ENCODE results near the gene BICRAL. TPM values are rescaled to one million over a fixed set of nuclear protein-coding genes. Genes with fewer than 3 reads are reported as not detected.

Gene BICRAL
- total and polyA plus RNA-seq, 2 of the 4 experiments (the other 2 are of a cell fraction), result 4.0 to 6.1 TPM

DNA sequence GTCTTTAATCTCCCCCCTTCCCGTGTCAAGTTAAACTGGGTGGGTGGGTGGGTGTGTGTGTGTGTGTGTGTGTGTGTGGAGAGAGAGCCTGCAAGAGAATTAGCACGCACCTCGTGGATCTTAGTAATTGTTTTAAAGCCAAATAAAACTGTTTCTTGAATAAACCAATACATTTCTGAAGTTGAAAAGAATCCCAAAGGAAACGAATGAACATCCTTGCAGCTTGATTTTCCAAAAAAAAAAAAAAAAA, 381 bp upstream of the BICRAL start:
- peak; percentile 30 for DNase-seq
- peak overlapping the region in 1 of 2 experiments; percentile 48; a peak in 1 of 4 replicates for H4K8ac ChIP-seq (ENCODE audit: low read depth in 2 of 2, low read length in 2 of 2)
- intact Hi-C loops (cut with micrococcal nuclease) (no loop called here), in situ Hi-C loops (cut with MboI; ENCODE audit: low sequenced_read_pairs) (no loop called here), dilution Hi-C loops (cut with HindIII; ENCODE audit: low sequenced_read_pairs, unreplicated experiment) (no loop called here)
- H3K9ac ChIP-seq (ENCODE audit: low read depth, low read length), result peak overlapping the region; percentile 75
- POLR2A ChIA-PET (ENCODE audit: unreplicated experiment), result interaction anchor here (0.9 kb wide), 2 partner anchors 10 to 12 kb away, joined by 3 to 9 read pairs; no protein-coding TSS in a partner anchor
- H2BK5ac ChIP-seq (ENCODE audit: low read depth, low read length, poor library complexity, severe bottlenecking), result peak overlapping the region; percentile 66
- H4K5ac ChIP-seq (ENCODE audit: low read depth, low read length), result no peak overlapping the region
- no peak overlapping the region for H2AK9ac ChIP-seq (replicated peaks; ENCODE audit: low read depth, low read length, poor library complexity)
- peak overlapping the region; percentile 96 for H3K4me3 ChIP-seq (ENCODE audit: insufficient read depth, low read depth, low read length)
- H3K23ac ChIP-seq (ENCODE audit: low read depth, low read length), result no peak overlapping the region
- H3K4me2 ChIP-seq (ENCODE audit: low read depth, low read length), result peak overlapping the region; percentile 90
- H3K9me1 ChIP-seq (ENCODE audit: insufficient read depth, low read length), result peaks cover 5% of the 10 kb centered on the region; the same call in 1 of the 2 replicates
- CTCF ChIA-PET, result interaction anchor here (0.6 kb wide), 1 partner anchor 108 kb away, joined by 5 read pairs; no protein-coding TSS in a partner anchor
- H3K79me1 ChIP-seq (ENCODE audit: low read depth in 1 of 2, low read length in 2 of 2), result peaks cover 7 to 31% of the 10 kb centered on the region in 2 experiments
- H3K56ac ChIP-seq (ENCODE audit: extremely low read depth, insufficient read depth, low read length), result 0 out of 2 replicates have a peak overlapping the region, but pooled peaks have one; percentile 16
- no peak overlapping the region for H2BK120ac ChIP-seq (ENCODE audit: low read depth, low read length)
- no peaks in the 10 kb centered on the region for H4K20me1 ChIP-seq (ENCODE audit: insufficient read depth, low read length)
- no peaks in the 10 kb centered on the region for H3K27me3 ChIP-seq (ENCODE audit: control insufficient read depth, insufficient read depth, low read length)
- TF ChIP-seq POLR2A (IDR thresholded peaks at IDR 0.05; ENCODE audit: low read depth, low read length) (no peak), CHD1 (IDR thresholded peaks at IDR 0.05; ENCODE audit: low read depth, low read length) (no peak), MAFK (IDR thresholded peaks at IDR 0.05; ENCODE audit: low read depth, low read length) (no peak), RFX5 (IDR thresholded peaks at IDR 0.05; ENCODE audit: low read depth, low read length) (no peak), SMC3 (IDR thresholded peaks at IDR 0.05; ENCODE audit: low read depth, low read length) (no peak), BHLHE40 (IDR thresholded peaks at IDR 0.05; ENCODE audit: low read depth, low read length) (no peak), RCOR1 (IDR thresholded peaks at IDR 0.05; ENCODE audit: insufficient replicate concordance, low read length) (no peak), ELK1 (IDR thresholded peaks at IDR 0.05; ENCODE audit: borderline replicate concordance, low read depth, low read length) (no peak), MAZ (IDR thresholded peaks at IDR 0.05; ENCODE audit: borderline replicate concordance, low read depth, low read length) (no peak), CEBPB (IDR thresholded peaks at IDR 0.05; ENCODE audit: low read depth, low read length) (no peak), NFE2L2 (IDR thresholded peaks at IDR 0.05; ENCODE audit: low read depth, low read length) (no peak), MXI1 (IDR thresholded peaks at IDR 0.05; ENCODE audit: borderline replicate concordance, low read depth, low read length) (no peak), FOS (IDR thresholded peaks at IDR 0.05; ENCODE audit: low read depth, low read length) (no peak), RAD21 (IDR thresholded peaks at IDR 0.05; ENCODE audit: low read length) (no peak)
- TF ChIP-seq, protein P1, sequence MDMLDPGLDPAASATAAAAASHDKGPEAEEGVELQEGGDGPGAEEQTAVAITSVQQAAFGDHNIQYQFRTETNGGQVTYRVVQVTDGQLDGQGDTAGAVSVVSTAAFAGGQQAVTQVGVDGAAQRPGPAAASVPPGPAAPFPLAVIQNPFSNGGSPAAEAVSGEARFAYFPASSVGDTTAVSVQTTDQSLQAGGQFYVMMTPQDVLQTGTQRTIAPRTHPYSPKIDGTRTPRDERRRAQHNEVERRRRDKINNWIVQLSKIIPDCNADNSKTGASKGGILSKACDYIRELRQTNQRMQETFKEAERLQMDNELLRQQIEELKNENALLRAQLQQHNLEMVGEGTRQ (IDR thresholded peaks at IDR 0.05; ENCODE audit: low read depth, low read length), result no peak
- TF ChIP-seq, protein P2, sequence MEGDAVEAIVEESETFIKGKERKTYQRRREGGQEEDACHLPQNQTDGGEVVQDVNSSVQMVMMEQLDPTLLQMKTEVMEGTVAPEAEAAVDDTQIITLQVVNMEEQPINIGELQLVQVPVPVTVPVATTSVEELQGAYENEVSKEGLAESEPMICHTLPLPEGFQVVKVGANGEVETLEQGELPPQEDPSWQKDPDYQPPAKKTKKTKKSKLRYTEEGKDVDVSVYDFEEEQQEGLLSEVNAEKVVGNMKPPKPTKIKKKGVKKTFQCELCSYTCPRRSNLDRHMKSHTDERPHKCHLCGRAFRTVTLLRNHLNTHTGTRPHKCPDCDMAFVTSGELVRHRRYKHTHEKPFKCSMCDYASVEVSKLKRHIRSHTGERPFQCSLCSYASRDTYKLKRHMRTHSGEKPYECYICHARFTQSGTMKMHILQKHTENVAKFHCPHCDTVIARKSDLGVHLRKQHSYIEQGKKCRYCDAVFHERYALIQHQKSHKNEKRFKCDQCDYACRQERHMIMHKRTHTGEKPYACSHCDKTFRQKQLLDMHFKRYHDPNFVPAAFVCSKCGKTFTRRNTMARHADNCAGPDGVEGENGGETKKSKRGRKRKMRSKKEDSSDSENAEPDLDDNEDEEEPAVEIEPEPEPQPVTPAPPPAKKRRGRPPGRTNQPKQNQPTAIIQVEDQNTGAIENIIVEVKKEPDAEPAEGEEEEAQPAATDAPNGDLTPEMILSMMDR (conservative IDR thresholded peaks at IDR 0.05; ENCODE audit: low read depth, low read length), result no peak
- H3K9me3 ChIP-seq (ENCODE audit: control insufficient read depth, insufficient read depth, low read length), result no peaks in the 10 kb centered on the region
- H3K36me3 ChIP-seq (ENCODE audit: control insufficient read depth, insufficient read depth, low read length), result no peaks in the 10 kb centered on the region
- H3K18ac ChIP-seq (ENCODE audit: low read depth, low read length), result no peak overlapping the region; the same call in 1 of the 2 replicates
- no peak overlapping the region for H2AFZ ChIP-seq (replicated peaks; ENCODE audit: low read length, poor library complexity)
- no CpG with 5 or more reads among the region's 4 CpGs for WGBS, 2 experiments (ENCODE audit: extremely low coverage in 2 of 2, insufficient read length in 1 of 2)
- no peak overlapping the region for H4K91ac ChIP-seq (ENCODE audit: insufficient read depth, low read depth, low read length)
- no TSS peak for BruUV-seq (replicated peaks)
- no peak overlapping the region for H2AK5ac ChIP-seq (ENCODE audit: low read depth, low read length)
- H3K4me1 ChIP-seq (ENCODE audit: control insufficient read depth, insufficient read depth, low read length), result peaks cover 5% of the 10 kb centered on the region
- no peak overlapping the region for H3K14ac ChIP-seq (replicated peaks; ENCODE audit: low read depth, low read length)
- no peak overlapping the region for H2BK20ac ChIP-seq (ENCODE audit: low read depth, low read length)
- H3K27ac ChIP-seq (ENCODE audit: insufficient read depth, low read length), result peak overlapping the region; percentile 70
- no peak overlapping the region; the same call in 1 of the 2 replicates for H3K4ac ChIP-seq (ENCODE audit: low read depth, low read length)
- no peak for ATAC-seq (ENCODE audit: low read depth)
- no peak overlapping the region for H2BK15ac ChIP-seq (ENCODE audit: low read depth, low read length)
